ENCODE results near the gene EVA1C.

The EVA1C gene

GRCh38 chr21:32523463-32523862, 111.0 kb downstream of the EVA1C start:
- Histone ChIP-seq H3K36me3 (ENCODE audit: insufficient read depth, low read length) (no peaks in the 10 kb centered on the region), H2AFZ (ENCODE audit: low read length) (no peak overlapping the region), H3F3A (ENCODE audit: low read depth) (no peaks in the 10 kb centered on the region), H3K4me3 (ENCODE audit: low read length, poor library complexity, severe bottlenecking) (no peak overlapping the region), H3K9me2 (replicated peaks; ENCODE audit: low read depth, low read length) (no peaks in the 10 kb centered on the region), H4K20me1 (ENCODE audit: insufficient read depth, low read length, poor library complexity, severe bottlenecking) (no peaks in the 10 kb centered on the region), H3K79me2 (ENCODE audit: insufficient read depth, low read length) (no peaks in the 10 kb centered on the region), H3K27me3 (ENCODE audit: insufficient read depth, low read length, poor library complexity, severe bottlenecking) (no peaks in the 10 kb centered on the region), H3K9ac (ENCODE audit: low read depth, low read length, poor library complexity, severe bottlenecking) (no peak overlapping the region), H3K9me3 (ENCODE audit: insufficient read depth, low read depth, low read length) (no peaks in the 10 kb centered on the region), H3K4me1 (ENCODE audit: insufficient read depth, low read length, poor library complexity, severe bottlenecking) (no peaks in the 10 kb centered on the region), H3K4me2 (ENCODE audit: low read depth, low read length, poor library complexity, severe bottlenecking) (no peak overlapping the region)
- TF ChIP-seq EZH2phosphoT487 (IDR thresholded peaks at IDR 0.05; ENCODE audit: borderline replicate concordance) (no peak), CTCF (conservative IDR thresholded peaks at IDR 0.05; ENCODE audit: low read length) (no peak)

GRCh38 chr21:32523988-32524719, 111.6 kb downstream of the EVA1C start:
- no peak overlapping the region for H2AFZ ChIP-seq (ENCODE audit: low read length)
- H3K4me2 ChIP-seq (ENCODE audit: low read depth, low read length, poor library complexity, severe bottlenecking) = no peak overlapping the region
- no peaks in the 10 kb centered on the region for H4K20me1 ChIP-seq (ENCODE audit: insufficient read depth, low read length, poor library complexity, severe bottlenecking)
- no peaks in the 10 kb centered on the region for H3K79me2 ChIP-seq (ENCODE audit: insufficient read depth, low read length)
- H3K9me2 ChIP-seq (replicated peaks; ENCODE audit: low read depth, low read length) = no peaks in the 10 kb centered on the region
- no peaks in the 10 kb centered on the region for H3K4me1 ChIP-seq (ENCODE audit: insufficient read depth, low read length, poor library complexity, severe bottlenecking)
- TF ChIP-seq CTCF (conservative IDR thresholded peaks at IDR 0.05; ENCODE audit: low read length) (no peak), EZH2phosphoT487 (IDR thresholded peaks at IDR 0.05; ENCODE audit: borderline replicate concordance) (no peak)
- no peaks in the 10 kb centered on the region for H3F3A ChIP-seq (ENCODE audit: low read depth)
- no peaks in the 10 kb centered on the region for H3K9me3 ChIP-seq (ENCODE audit: insufficient read depth, low read depth, low read length)
- no peaks in the 10 kb centered on the region for H3K27me3 ChIP-seq (ENCODE audit: insufficient read depth, low read length, poor library complexity, severe bottlenecking)
- H3K4me3 ChIP-seq (ENCODE audit: low read length, poor library complexity, severe bottlenecking) = no peak overlapping the region
- H3K36me3 ChIP-seq (ENCODE audit: insufficient read depth, low read length) = no peaks in the 10 kb centered on the region
- no peak overlapping the region for H3K9ac ChIP-seq (ENCODE audit: low read depth, low read length, poor library complexity, severe bottlenecking)

- H3F3A ChIP-seq (ENCODE audit: low read depth) = no peaks in the 10 kb centered on the region
- H2AFZ ChIP-seq (ENCODE audit: low read length) = no peak overlapping the region
- no peaks in the 10 kb centered on the region for H3K27me3 ChIP-seq (ENCODE audit: insufficient read depth, low read length, poor library complexity, severe bottlenecking)
- no peak overlapping the region for H3K9ac ChIP-seq (ENCODE audit: low read depth, low read length, poor library complexity, severe bottlenecking)
- H3K4me2 ChIP-seq (ENCODE audit: low read depth, low read length, poor library complexity, severe bottlenecking) = no peak overlapping the region
- no peaks in the 10 kb centered on the region for H3K79me2 ChIP-seq (ENCODE audit: insufficient read depth, low read length)
- no peaks in the 10 kb centered on the region for H3K9me3 ChIP-seq (ENCODE audit: insufficient read depth, low read depth, low read length)
- no peaks in the 10 kb centered on the region for H3K4me1 ChIP-seq (ENCODE audit: insufficient read depth, low read length, poor library complexity, severe bottlenecking)
- no peaks in the 10 kb centered on the region for H4K20me1 ChIP-seq (ENCODE audit: insufficient read depth, low read length, poor library complexity, severe bottlenecking)
- H3K36me3 ChIP-seq (ENCODE audit: insufficient read depth, low read length) = no peaks in the 10 kb centered on the region
- no peak overlapping the region for H3K4me3 ChIP-seq (ENCODE audit: low read length, poor library complexity, severe bottlenecking)
- H3K9me2 ChIP-seq (replicated peaks; ENCODE audit: low read depth, low read length) = no peaks in the 10 kb centered on the region
- no peak for TF ChIP-seq CTCF (conservative IDR thresholded peaks at IDR 0.05; ENCODE audit: low read length)
- TF ChIP-seq EZH2phosphoT487 (IDR thresholded peaks at IDR 0.05; ENCODE audit: borderline replicate concordance) = no peak
Measured at GRCh38 chr21:32525282-32525681, 112.8 kb downstream of the EVA1C start.
